Activated gamma-delta T cell (primary cell): ENCODE results near the gene PTPN12.

Experiments
- DNase-seq: peaks from one replicate; lab custom pipeline; 2025; lab: John Stamatoyannopoulos, UW

Gene PTPN12

DNA sequence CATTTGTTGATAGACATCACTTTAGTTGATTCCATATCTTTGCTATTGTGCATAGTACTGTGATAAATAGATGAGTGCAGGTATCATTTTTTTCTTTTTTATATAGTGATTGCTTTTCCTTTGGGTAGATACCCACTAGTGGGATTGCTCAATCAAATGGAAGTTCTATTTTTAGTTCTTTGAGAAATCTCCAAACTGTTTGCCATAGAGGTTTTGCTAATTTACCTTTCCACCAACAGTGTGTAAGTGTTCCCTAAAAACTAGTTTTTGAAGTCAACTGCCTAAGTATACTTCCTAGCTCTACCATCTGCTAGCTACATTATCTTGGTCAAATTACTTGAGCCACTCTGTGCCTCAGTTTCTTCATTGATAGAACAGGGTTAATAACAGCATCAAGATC lies 127.6 kb downstream of the PTPN12 start:
- DNase-seq = no peak

DNA sequence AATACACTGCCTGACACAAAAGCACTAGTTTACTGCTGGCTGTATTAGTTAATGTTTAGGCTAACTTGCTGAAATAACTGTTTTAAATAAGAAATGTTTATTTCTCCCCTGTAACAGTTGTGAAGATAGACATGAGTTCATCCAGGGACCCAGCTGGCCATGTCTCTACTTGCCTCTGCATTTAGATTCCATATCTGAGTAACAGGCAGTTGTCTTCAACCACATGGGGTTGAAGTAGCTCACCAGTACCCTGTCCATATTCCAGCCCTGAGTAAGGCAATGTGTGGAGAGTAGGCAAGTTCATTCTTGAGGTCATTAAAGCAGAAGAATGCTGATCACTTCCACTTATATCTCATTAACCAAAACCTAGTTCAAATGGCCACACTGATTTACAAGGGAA lies 128.1 kb downstream of the PTPN12 start:
- no peak for DNase-seq

DNA sequence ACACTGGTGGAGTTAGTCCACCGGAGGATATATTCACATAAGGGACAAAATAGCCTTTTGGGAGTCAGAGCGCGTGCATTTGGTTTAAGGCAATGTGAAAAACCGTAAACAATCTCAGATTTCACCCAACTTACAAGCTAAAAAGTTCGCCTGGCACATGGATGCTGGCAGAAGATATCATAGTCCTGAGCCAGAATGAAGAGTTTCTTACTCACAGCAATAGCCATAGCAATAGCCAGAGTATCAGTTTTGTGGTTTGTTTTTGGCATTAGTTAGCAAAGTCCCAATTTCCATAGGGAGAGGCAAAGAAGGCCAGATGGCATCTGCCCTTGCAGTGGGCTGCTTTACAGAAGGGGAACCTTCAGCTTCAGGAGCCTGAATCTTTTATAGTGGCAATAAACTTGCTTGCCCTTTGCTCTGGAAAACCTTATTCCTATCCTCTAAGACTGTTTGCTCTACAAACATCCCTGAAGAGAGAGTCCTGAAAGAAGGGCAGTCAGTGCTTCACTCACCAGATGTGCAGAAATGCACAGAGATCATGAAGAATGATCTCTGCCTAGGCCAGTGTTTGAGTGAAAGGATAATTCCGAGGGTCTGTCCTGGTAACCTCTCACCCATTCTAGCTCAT lies 130.5 kb downstream of the PTPN12 start:
- DNase-seq = no peak

DNA sequence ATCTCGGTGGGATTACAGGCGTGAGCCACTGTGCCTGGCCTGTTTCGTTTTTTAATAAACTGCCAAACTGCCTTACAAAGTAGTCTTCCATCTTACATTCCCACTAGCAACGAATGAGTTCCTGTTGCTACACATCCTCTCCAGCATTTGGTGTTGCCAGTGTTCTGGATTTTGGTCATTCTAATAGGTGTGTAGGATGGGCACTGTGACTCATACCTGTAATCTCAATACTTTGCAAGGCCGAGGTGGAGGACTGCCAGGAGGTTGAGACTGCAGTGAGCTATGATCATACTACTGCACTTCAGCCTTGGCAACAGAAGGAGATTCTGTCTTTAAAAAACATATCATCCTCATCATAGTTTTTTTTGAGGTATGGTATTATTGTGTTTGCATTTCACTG lies 137.8 kb downstream of the PTPN12 start:
- DNase-seq = no peak

DNA sequence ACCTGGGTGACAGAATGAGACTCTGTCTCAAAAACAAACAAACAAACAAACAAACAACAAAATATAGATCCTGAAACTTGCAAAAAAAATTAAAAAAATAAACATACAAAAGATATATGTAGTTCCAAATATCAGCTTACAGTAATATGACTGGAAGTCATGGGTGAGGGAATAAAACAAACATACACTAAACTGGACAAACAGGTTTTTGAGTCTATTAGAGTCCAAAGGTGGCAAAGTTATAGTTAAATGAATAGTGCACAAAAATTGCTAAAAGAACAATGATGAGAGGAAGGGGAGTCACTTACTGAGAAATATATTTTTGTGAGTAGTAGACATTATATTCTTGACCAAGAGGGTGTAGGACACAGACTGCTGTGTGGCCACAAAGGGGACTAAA lies 142.5 kb downstream of the PTPN12 start:
- no peak for DNase-seq

DNA sequence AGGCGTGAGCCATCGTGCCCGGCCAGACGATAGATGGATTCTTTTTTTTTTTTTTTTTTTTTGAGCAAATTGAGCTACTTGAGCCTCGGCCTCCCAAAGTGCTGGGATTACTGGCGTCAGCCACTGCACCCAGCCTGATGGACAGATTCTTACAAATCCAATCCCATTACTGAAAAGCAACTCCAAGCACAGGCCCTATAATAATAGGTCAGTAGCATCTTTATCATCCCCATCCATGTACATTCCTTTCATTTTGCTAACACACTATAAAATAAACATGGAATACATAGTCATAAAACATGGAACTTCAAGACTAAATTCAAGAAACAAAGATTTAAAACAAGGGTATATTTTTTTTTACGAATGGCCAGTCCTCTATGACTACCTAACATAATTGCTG lies 143.2 kb downstream of the PTPN12 start:
- no peak for DNase-seq

DNA sequence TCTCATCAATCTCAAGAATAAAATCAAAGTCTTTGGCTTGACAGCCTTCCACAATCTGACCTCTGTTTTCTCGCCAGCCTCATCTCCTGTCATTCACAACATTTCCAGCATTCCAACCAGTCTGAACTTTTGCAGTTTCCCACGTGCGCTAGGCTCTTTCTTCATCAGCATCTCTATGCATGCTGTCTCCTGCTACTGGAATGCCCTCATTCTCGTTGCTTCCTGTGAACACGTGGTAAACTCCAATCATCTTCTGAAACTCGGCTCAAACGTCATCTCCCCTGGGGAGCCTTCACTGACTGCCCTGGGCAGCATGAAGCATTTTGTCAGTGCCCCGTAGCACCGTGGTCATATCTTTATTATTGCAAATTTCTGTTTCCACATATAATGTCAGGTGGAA lies 146.9 kb downstream of the PTPN12 start:
- DNase-seq = no peak

DNA sequence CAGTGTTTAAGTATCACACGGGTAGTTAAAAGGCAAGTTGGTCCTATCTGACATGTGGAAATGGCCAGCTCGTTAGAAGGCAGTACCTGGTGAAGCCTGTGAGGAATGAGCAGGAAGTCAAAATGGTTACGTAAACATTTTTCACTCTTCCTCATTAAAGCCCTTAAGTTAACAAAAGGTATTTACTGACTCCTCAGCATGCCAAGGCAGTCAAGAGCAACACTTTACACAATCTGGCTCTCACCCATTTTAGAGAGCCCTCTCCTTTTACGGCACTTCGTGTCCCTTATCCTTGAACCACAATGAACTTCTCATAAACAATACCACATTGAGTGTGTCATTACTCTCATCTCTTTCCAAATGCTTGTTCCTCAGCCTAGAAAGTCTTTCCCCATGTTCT lies 148.1 kb downstream of the PTPN12 start:
- DNase-seq = no peak

DNA sequence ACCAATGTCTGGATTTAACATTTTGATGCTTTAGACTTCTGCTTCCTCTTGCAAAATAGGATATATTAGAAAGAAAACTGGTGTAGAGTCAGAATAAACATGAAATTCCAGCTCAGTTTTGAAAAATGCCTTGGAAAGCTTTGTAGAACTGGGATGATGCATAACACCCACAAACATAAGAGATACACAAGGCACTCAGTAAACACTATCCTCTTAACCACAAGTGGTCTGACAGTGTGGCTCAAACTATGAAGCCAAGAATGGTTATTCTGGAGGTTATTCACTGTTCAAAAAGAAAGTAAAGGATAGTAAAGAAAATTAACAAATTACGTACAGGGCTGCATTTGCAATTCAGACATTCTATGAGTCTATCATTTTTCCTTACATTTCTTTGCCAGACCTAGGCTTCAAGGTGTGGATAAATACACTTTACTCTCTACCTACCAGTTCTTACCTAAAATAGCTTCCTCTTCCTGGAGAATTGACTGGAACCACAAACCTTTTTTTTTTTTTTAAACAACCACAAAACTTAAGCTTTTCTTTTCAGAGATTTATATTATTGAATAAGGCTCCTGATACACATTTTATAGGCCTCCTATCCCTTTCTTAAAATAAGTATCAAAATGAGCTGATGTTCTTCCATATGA lies 150.1 kb downstream of the PTPN12 start:
- DNase-seq = no peak

DNA sequence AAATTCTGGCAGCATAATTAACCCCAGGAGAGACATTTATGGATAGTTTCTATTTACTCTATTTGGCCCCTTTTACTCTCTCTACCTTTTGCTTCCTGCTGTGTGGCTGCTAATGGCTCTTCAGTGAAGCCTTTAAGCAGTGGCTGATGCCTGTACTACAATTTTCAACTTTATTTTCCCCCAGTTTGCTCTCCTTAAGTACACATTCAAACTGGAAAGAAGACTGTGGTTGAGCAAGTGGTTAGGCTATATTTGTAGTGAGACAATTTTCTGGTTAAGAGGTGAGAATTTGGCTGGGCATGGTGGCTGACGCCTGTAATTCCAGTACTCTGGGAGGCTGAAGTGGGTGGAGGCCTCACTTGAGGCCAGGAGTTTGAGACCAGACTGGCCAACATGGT lies 150.7 kb downstream of the PTPN12 start:
- DNase-seq = no peak
